PC-3 (cell line): Measurements from ENCODE around the gene KRTAP10-10. TPM values are rescaled to one million over a fixed set of nuclear protein-coding genes. Genes with fewer than 3 reads are reported as not detected.

Experiments used
- ATAC-seq: fragments of 200-7000 bp; cut with Tn5 transposase; 2 replicates; pipeline ENCODE4 v1.9.1; 2020; ENCODE audit warnings: mild to moderate bottlenecking, moderate library complexity
- BruUV-seq: library from RNA; stranded (reverse); fragments of 400-500 nt; replicated peaks from 2 replicates; lab custom pipeline; 2021; lab: Mats Ljungman, UMichigan
- CTCF ChIA-PET: fragments of 300-600 bp; sonication (Branson Sonifier 250); formaldehyde crosslinking; loops from one replicate; lab custom pipeline; 2022; ENCODE audit warnings: antibody characterized with exemption; lab: Charles Lee
- POLR2A ChIA-PET: fragments of 300-600 bp; sonication (Branson Sonifier 250); formaldehyde crosslinking; loops from one replicate; lab custom pipeline; 2022; ENCODE audit warnings: antibody characterized with exemption; ENCODE audit not compliant: unreplicated experiment; lab: Charles Lee
- DNase-seq: peaks from one replicate; pipeline ENCODE4 v3.0.0-alpha.2; 2015
- H2AFZ ChIP-seq: fragments of 300-600 bp; sonication (generic); 2 replicates; pipeline ENCODE4 v1.6.0; 2016; ENCODE audit warnings: antibody characterized with exemption, low read length
- H3F3A ChIP-seq: fragments of 300-600 bp; sonication (generic); one replicate; pipeline ENCODE4 v1.6.0; 2017; ENCODE audit warnings: antibody characterized with exemption, low read length, control low read depth, mild to moderate bottlenecking; ENCODE audit not compliant: unreplicated experiment
- H3K27ac ChIP-seq: fragments of 300-600 bp; sonication (generic); 2 replicates; pipeline ENCODE4 v1.5.1; 2016; ENCODE audit warnings: mild to moderate bottlenecking, low read length
- H3K27me3 ChIP-seq: fragments of 300-600 bp; sonication (generic); 2 replicates; pipeline ENCODE4 v1.6.1; 2016; ENCODE audit warnings: low read length, mixed read lengths
- H3K36me3 ChIP-seq: fragments of 300-600 bp; sonication (generic); 2 replicates; pipeline ENCODE4 v1.6.1; 2016; ENCODE audit warnings: low read depth, mixed run types, low read length, mixed read lengths
- H3K4me1 ChIP-seq: fragments of 300-600 bp; sonication (generic); 2 replicates; pipeline ENCODE4 v1.5.1; 2016; ENCODE audit warnings: low read length; ENCODE audit not compliant: insufficient read depth
- H3K4me2 ChIP-seq: fragments of 300-600 bp; sonication (generic); 2 replicates; pipeline ENCODE4 v1.6.0; 2016; ENCODE audit warnings: low read length
- H3K4me3 ChIP-seq: fragments of 300-600 bp; sonication (generic); 2 replicates; pipeline ENCODE4 v1.5.1; 2016; ENCODE audit warnings: mild to moderate bottlenecking, low read length, mixed read lengths
- H3K79me2 ChIP-seq: fragments of 300-600 bp; sonication (generic); 2 replicates; pipeline ENCODE4 v1.6.1; 2017; ENCODE audit warnings: low read length, mixed read lengths
- H3K9ac ChIP-seq: fragments of 300-600 bp; sonication (generic); 2 replicates; pipeline ENCODE4 v1.6.0; 2016; ENCODE audit warnings: mild to moderate bottlenecking, low read length
- H3K9me2 ChIP-seq: fragments of 300-600 bp; sonication (generic); replicated peaks from 2 replicates; pipeline ENCODE4 v1.6.1; 2016; ENCODE audit warnings: mixed run types, low read length, mixed read lengths
- H3K9me3 ChIP-seq: fragments of 300-600 bp; sonication (generic); 2 replicates; pipeline ENCODE4 v1.6.1; 2016; ENCODE audit warnings: low read length, mixed read lengths
- H4K20me1 ChIP-seq: fragments of 300-600 bp; sonication (generic); 2 replicates; pipeline ENCODE4 v1.6.1; 2016; ENCODE audit warnings: low read length, mixed read lengths
- CTCF ChIP-seq: fragments of 300-600 bp; sonication (generic); conservative IDR thresholded peaks from 2 replicates; pipeline ENCODE4 v1.5.1; 2017; ENCODE audit warnings: antibody characterized with exemption, low read depth, mild to moderate bottlenecking, low read length
- EZH2 ChIP-seq: fragments of 300-600 bp; sonication (generic); IDR thresholded peaks from one replicate; pipeline ENCODE4 v1.6.1; 2017; ENCODE audit warnings: antibody characterized with exemption, mild to moderate bottlenecking, low read length; ENCODE audit not compliant: unreplicated experiment
- EZH2phosphoT487 ChIP-seq: fragments of 300-600 bp; sonication (generic); IDR thresholded peaks from 2 replicates; pipeline ENCODE4 v1.6.1; 2018; ENCODE audit warnings: mild to moderate bottlenecking, antibody characterized with exemption, low read length, borderline replicate concordance
- intact Hi-C: fragments of 100-400 bp; cut with micrococcal nuclease; formaldehyde crosslinking; loops from 2 replicates; pipeline ENCODE4 v1.9.0; 2023
- total RNA-seq: library from RNA; depleted of rRNA; stranded (reverse); fragments of >200 nt; gene quantifications from 2 replicates; pipeline ENCODE4 v1.2.3, GENCODE V29; 2014

Gene KRTAP10-10
- total RNA-seq, 1 experiment from 2014 or later = not detected

GRCh38 chr21:44686000-44686781 lies 49.0 kb downstream of the KRTAP10-10 start:
- Histone ChIP-seq H3K9ac (no peak overlapping the region), H3K4me1 (no peaks in the 10 kb centered on the region), H3K27ac (no peak overlapping the region), H3K36me3 (no peaks in the 10 kb centered on the region), H3K27me3 (no peaks in the 10 kb centered on the region), H3F3A (no peaks in the 10 kb centered on the region), H3K79me2 (no peaks in the 10 kb centered on the region), H3K4me2 (no peak overlapping the region), H3K9me3 (no peaks in the 10 kb centered on the region), H3K9me2 (no peaks in the 10 kb centered on the region), H4K20me1 (no peaks in the 10 kb centered on the region), H2AFZ (no peak overlapping the region), H3K4me3 (no peak overlapping the region)
- intact Hi-C loops = no loop called here
- no peak for TF ChIP-seq CTCF
- no peak for TF ChIP-seq EZH2
- no peak for TF ChIP-seq EZH2phosphoT487
- ATAC-seq = no peak
- DNase-seq = no peak
- CTCF ChIA-PET = no interaction called here
- BruUV-seq = no TSS peak
- POLR2A ChIA-PET = no interaction called here

- Histone ChIP-seq H3K27me3 (no peaks in the 10 kb centered on the region), H3K9me3 (no peaks in the 10 kb centered on the region), H3K79me2 (no peaks in the 10 kb centered on the region), H3K36me3 (no peaks in the 10 kb centered on the region), H3F3A (no peaks in the 10 kb centered on the region), H3K4me3 (no peak overlapping the region), H3K27ac (no peak overlapping the region), H3K4me2 (no peak overlapping the region), H4K20me1 (no peaks in the 10 kb centered on the region), H3K4me1 (no peaks in the 10 kb centered on the region), H2AFZ (no peak overlapping the region), H3K9me2 (no peaks in the 10 kb centered on the region), H3K9ac (no peak overlapping the region)
- TF ChIP-seq EZH2 = no peak
- no peak for TF ChIP-seq EZH2phosphoT487
- TF ChIP-seq CTCF = no peak
- ATAC-seq (no peak), DNase-seq (no peak)
- no TSS peak for BruUV-seq
- intact Hi-C loops = no loop called here
- ChIA-PET CTCF (no interaction called here), POLR2A (no interaction called here)
These were observed 49.8 kb downstream of the KRTAP10-10 start for GRCh38 chr21:44686843-44687561.

GRCh38 chr21:44687671-44688070 lies 50.5 kb downstream of the KRTAP10-10 start:
- Histone ChIP-seq H3K4me1 (no peaks in the 10 kb centered on the region), H3K9me2 (no peaks in the 10 kb centered on the region), H4K20me1 (no peaks in the 10 kb centered on the region), H3K9me3 (peaks cover 1% of the 10 kb centered on the region; the same call in 1 of the 2 replicates), H3K27me3 (no peaks in the 10 kb centered on the region), H3K4me2 (no peak overlapping the region), H3K4me3 (no peak overlapping the region), H3F3A (no peaks in the 10 kb centered on the region), H3K79me2 (no peaks in the 10 kb centered on the region), H3K36me3 (no peaks in the 10 kb centered on the region), H3K27ac (no peak overlapping the region), H2AFZ (no peak overlapping the region), H3K9ac (no peak overlapping the region)
- no TSS peak for BruUV-seq
- intact Hi-C loops = no loop called here
- CTCF ChIA-PET = no interaction called here
- POLR2A ChIA-PET = no interaction called here
- DNase-seq (no peak), ATAC-seq (no peak)
- no peak for TF ChIP-seq EZH2phosphoT487
- TF ChIP-seq EZH2 = no peak
- no peak for TF ChIP-seq CTCF
